ENCODE results near the gene ZW10.

- TF ChIP-seq CTCF (conservative IDR thresholded peaks at IDR 0.05; ENCODE audit: low read depth in 2 of 2) = no peak
- TF ChIP-seq ZNF331 (CRISPR knock-in tag; IDR thresholded peaks at IDR 0.05; ENCODE audit: low read depth) = no peak
- TF ChIP-seq EZH2 (IDR thresholded peaks at IDR 0.05; ENCODE audit: low read depth, unreplicated experiment) = no peak
- no peak for TF ChIP-seq REST (IDR thresholded peaks at IDR 0.05; ENCODE audit: unreplicated experiment)
- TF ChIP-seq POLR2AphosphoS5 (IDR thresholded peaks at IDR 0.05; ENCODE audit: low read depth) = no peak
These were observed 35.4 kb upstream of the ZW10 start for GRCh38 chr11:113808931-113809330.
